Loucy (cell line): ENCODE results near the gene PEAK1.

Source experiments
- H2AFZ ChIP-seq: fragments of 200-600 bp; sonication (generic); 2 replicates; pipeline ENCODE4 v1.6.0; 2016; ENCODE audit warnings: antibody characterized with exemption, mild to moderate bottlenecking, low read length, moderate library complexity
- H3F3A ChIP-seq: fragments of 200-600 bp; 2 replicates; pipeline ENCODE4 v1.6.0; 2016; ENCODE audit warnings: antibody characterized with exemption, low read depth, mild to moderate bottlenecking
- H3K27me3 ChIP-seq: fragments of 200-600 bp; sonication (generic); 2 replicates; pipeline ENCODE4 v1.6.1; 2014; ENCODE audit warnings: low read length, mild to moderate bottlenecking; ENCODE audit not compliant: insufficient read depth, poor library complexity, severe bottlenecking
- H3K36me3 ChIP-seq: fragments of 200-600 bp; sonication (generic); 2 replicates; pipeline ENCODE4 v1.6.1; 2016; ENCODE audit warnings: low read length; ENCODE audit not compliant: insufficient read depth
- H3K4me1 ChIP-seq: fragments of 200-600 bp; sonication (generic); 2 replicates; pipeline ENCODE4 v1.5.1; 2014; ENCODE audit warnings: low read length, mild to moderate bottlenecking; ENCODE audit not compliant: insufficient read depth, poor library complexity, severe bottlenecking
- H3K4me2 ChIP-seq: fragments of 200-600 bp; sonication (generic); 2 replicates; pipeline ENCODE4 v1.6.0; 2014; ENCODE audit warnings: antibody characterized with exemption, low read length, low read depth, mild to moderate bottlenecking; ENCODE audit not compliant: poor library complexity, severe bottlenecking
- H3K4me3 ChIP-seq: fragments of 200-600 bp; sonication (generic); 2 replicates; pipeline ENCODE4 v1.5.1; 2014; ENCODE audit warnings: low read length, mild to moderate bottlenecking, mixed read lengths; ENCODE audit not compliant: poor library complexity, severe bottlenecking
- H3K79me2 ChIP-seq: fragments of 200-600 bp; sonication (generic); 2 replicates; pipeline ENCODE4 v1.6.1; 2014; ENCODE audit warnings: low read length; ENCODE audit not compliant: insufficient read depth
- H3K9ac ChIP-seq: fragments of 200-600 bp; sonication (generic); 2 replicates; pipeline ENCODE4 v1.6.0; 2014; ENCODE audit warnings: mild to moderate bottlenecking, low read depth, low read length, moderate library complexity; ENCODE audit not compliant: poor library complexity, severe bottlenecking
- H3K9me2 ChIP-seq: fragments of 200-600 bp; sonication (generic); replicated peaks from 2 replicates; pipeline ENCODE4 v1.6.1; 2016; ENCODE audit warnings: low read depth, low read length, mixed read lengths
- H3K9me3 ChIP-seq: fragments of 200-600 bp; sonication (generic); 2 replicates; pipeline ENCODE4 v1.6.1; 2014; ENCODE audit warnings: mild to moderate bottlenecking, antibody characterized with exemption, low read length, low read depth; ENCODE audit not compliant: insufficient read depth
- H4K20me1 ChIP-seq: fragments of 200-600 bp; sonication (generic); 2 replicates; pipeline ENCODE4 v1.6.0; 2014; ENCODE audit warnings: antibody characterized with exemption, low read length, mild to moderate bottlenecking; ENCODE audit not compliant: insufficient read depth, poor library complexity, severe bottlenecking
- EZH2phosphoT487 ChIP-seq: fragments of 200-600 bp; IDR thresholded peaks from 2 replicates; pipeline ENCODE4 v1.6.1; 2018; ENCODE audit warnings: antibody characterized with exemption, mild to moderate bottlenecking, moderate library complexity, borderline replicate concordance
- TF ChIP-seq, protein P1 (sequence below): fragments of 200-600 bp; sonication (generic); conservative IDR thresholded peaks from 2 replicates; pipeline ENCODE4 v1.5.1; 2014; ENCODE audit warnings: mild to moderate bottlenecking, antibody characterized with exemption, low read length

Gene PEAK1

DNA sequence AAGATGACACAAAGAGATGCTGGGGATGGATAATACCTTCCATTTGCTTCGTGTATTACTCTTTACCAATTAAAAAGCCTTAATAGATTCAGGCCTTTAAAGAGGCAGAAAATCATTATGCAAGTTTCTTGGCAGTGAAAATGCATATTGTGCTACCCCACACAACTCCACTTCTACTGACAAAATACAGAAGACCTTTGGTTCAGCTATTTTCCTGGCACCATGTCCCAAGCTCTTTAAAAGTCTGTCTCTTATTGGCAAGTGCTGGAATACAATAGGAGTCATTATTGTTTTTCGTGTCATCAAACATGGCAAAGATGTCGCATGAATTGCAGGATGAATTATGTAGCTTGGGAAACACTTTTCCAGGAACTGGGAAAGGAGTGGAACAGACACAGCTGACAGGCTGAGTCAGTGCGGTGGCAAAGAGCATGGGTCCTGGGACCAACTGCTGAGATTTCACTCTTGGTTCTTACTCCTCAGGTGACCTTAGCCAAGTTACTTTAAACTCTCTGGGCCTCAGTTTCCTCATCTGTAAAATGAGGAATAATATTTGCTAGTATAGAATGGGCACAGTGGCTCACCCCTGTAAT lies 343.5 kb downstream of the PEAK1 start:
- Histone ChIP-seq H3K9ac (no peak overlapping the region), H3K4me3 (no peak overlapping the region), H3K4me2 (no peak overlapping the region), H3F3A (no peaks in the 10 kb centered on the region), H3K9me3 (no peaks in the 10 kb centered on the region), H3K27me3 (no peaks in the 10 kb centered on the region), H4K20me1 (no peaks in the 10 kb centered on the region), H3K4me1 (peaks cover 1% of the 10 kb centered on the region), H3K9me2 (no peaks in the 10 kb centered on the region), H3K79me2 (no peaks in the 10 kb centered on the region), H2AFZ (no peak overlapping the region), H3K36me3 (no peaks in the 10 kb centered on the region)
- TF ChIP-seq, protein P1, sequence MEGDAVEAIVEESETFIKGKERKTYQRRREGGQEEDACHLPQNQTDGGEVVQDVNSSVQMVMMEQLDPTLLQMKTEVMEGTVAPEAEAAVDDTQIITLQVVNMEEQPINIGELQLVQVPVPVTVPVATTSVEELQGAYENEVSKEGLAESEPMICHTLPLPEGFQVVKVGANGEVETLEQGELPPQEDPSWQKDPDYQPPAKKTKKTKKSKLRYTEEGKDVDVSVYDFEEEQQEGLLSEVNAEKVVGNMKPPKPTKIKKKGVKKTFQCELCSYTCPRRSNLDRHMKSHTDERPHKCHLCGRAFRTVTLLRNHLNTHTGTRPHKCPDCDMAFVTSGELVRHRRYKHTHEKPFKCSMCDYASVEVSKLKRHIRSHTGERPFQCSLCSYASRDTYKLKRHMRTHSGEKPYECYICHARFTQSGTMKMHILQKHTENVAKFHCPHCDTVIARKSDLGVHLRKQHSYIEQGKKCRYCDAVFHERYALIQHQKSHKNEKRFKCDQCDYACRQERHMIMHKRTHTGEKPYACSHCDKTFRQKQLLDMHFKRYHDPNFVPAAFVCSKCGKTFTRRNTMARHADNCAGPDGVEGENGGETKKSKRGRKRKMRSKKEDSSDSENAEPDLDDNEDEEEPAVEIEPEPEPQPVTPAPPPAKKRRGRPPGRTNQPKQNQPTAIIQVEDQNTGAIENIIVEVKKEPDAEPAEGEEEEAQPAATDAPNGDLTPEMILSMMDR, result no peak
- no peak for TF ChIP-seq EZH2phosphoT487

DNA sequence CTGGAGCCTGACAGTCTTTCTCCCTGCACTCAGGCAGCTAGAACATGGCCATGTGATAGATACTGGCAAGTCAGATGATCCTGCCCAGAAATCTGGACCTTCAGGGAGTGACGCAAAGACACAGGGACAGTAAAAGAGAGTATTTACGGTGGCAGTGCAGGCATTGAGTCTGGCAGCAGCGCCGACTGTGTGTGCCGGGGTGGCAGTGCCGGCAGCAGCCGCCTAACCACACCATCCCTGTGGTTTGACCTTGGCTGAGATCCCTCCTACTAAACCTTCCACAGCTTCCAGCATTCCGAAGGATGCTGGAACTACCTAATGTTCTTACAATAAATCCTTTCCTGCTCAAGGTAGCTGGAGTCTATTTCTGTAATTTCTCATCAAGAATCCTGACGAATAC lies 344.4 kb downstream of the PEAK1 start:
- Histone ChIP-seq H3K9me3 (no peaks in the 10 kb centered on the region), H3K36me3 (no peaks in the 10 kb centered on the region), H3K79me2 (peaks cover under 1% of the 10 kb centered on the region; the same call in 1 of the 2 replicates), H3F3A (no peaks in the 10 kb centered on the region), H3K9ac (no peak overlapping the region), H4K20me1 (no peaks in the 10 kb centered on the region), H2AFZ (no peak overlapping the region), H3K27me3 (no peaks in the 10 kb centered on the region), H3K9me2 (no peaks in the 10 kb centered on the region), H3K4me2 (no peak overlapping the region), H3K4me3 (no peak overlapping the region), H3K4me1 (peaks cover 5% of the 10 kb centered on the region)
- TF ChIP-seq, protein P1, result no peak
- no peak for TF ChIP-seq EZH2phosphoT487

DNA sequence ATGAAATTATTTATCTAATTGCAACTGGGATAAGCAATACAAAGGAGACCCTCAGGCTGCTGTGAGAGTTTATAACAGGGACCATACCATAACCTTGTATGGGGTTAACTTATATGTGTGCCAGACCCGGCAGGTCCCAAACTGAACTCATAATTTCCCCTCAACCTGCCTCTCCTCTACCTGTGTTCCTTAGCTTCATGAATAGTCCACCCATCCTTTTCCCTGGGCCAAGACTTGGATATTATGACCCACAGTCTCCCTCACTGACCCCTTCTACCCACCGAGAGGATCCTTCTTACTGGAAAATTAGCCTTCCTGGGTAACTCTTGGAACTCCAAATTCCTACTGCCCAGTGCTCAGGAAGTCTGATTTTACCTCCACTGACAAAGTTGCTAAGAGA lies 345.6 kb downstream of the PEAK1 start:
- peaks cover 10% of the 10 kb centered on the region for H4K20me1 ChIP-seq
- no peaks in the 10 kb centered on the region for H3K36me3 ChIP-seq
- no peak overlapping the region for H3K4me3 ChIP-seq
- H3K9me2 ChIP-seq, result no peaks in the 10 kb centered on the region
- H3K4me1 ChIP-seq, result peaks cover 11% of the 10 kb centered on the region
- H3K9me3 ChIP-seq, result no peaks in the 10 kb centered on the region
- no peak overlapping the region for H3K4me2 ChIP-seq
- H3K79me2 ChIP-seq, result peaks cover 12% of the 10 kb centered on the region
- TF ChIP-seq, protein P1, result no peak
- no peak for TF ChIP-seq EZH2phosphoT487
- no peak overlapping the region for H3K9ac ChIP-seq
- no peaks in the 10 kb centered on the region for H3F3A ChIP-seq
- H2AFZ ChIP-seq, result no peak overlapping the region
- no peaks in the 10 kb centered on the region for H3K27me3 ChIP-seq
